ENCODE data around the gene ADAMTS10.

The ADAMTS10 gene

GRCh38 chr19:8612807-8613171, 2.3 kb upstream of the ADAMTS10 start:
- no CpG with 5 or more reads among the region's 5 CpGs for WGBS, 2 donors (ENCODE audit: extremely low coverage in 2 of 2, insufficient read length in 2 of 2, insufficient replicate concordance in 1 of 2)

GRCh38 chr19:8611877-8612806, 1.6 kb upstream of the ADAMTS10 start:
- Histone ChIP-seq H2BK12ac (ENCODE audit: low read length) (no peak overlapping the region), H2BK120ac (ENCODE audit: low read depth, low read length) (no peak overlapping the region)
- no peak for DNase-seq (ENCODE audit: low spot score)

More at GRCh38 chr19:8612807-8613171, 2.3 kb upstream of the ADAMTS10 start:
- no peaks in the 10 kb centered on the region for H3K36me3 ChIP-seq (replicated peaks in 1 of 2; ENCODE audit: control insufficient read depth in 2 of 2, insufficient read depth in 2 of 2, low read length in 2 of 2)
- H3K27me3 ChIP-seq (ENCODE audit: control insufficient read depth in 3 of 3, insufficient read depth in 3 of 3, low read depth in 1 of 3, low read length in 3 of 3) = peaks cover 0 to 2% (median 0%) of the 10 kb centered on the region in 3 experiments
- peaks cover 10 to 15% of the 10 kb centered on the region in 2 donors for H3K4me1 ChIP-seq (ENCODE audit: control insufficient read depth in 2 of 2, insufficient read depth in 1 of 2, low read depth in 1 of 2, low read length in 2 of 2)
- no peak overlapping the region for H3K23ac ChIP-seq (ENCODE audit: low read depth, low read length, poor library complexity)
- H2AFZ ChIP-seq (ENCODE audit: low read length) = no peak overlapping the region
- H2AK5ac ChIP-seq (ENCODE audit: low read depth, low read length) = no peak overlapping the region
- H2BK120ac ChIP-seq (ENCODE audit: low read depth, low read length) = no peak overlapping the region
- no peak overlapping the region for H4K8ac ChIP-seq (ENCODE audit: low read depth, low read length)
- no peak overlapping the region for H3K4me2 ChIP-seq (ENCODE audit: insufficient read depth, low read length, poor library complexity, severe bottlenecking)
- H3K14ac ChIP-seq (ENCODE audit: low read length) = no peak overlapping the region
- H4K91ac ChIP-seq (ENCODE audit: low read depth, low read length, poor library complexity) = no peak overlapping the region
- no peak overlapping the region for H3K4me3 ChIP-seq (ENCODE audit: low read length in 2 of 2)
- H3K79me1 ChIP-seq (ENCODE audit: low read depth, low read length) = peaks cover 2% of the 10 kb centered on the region
- no peak for DNase-seq (ENCODE audit: low spot score)
- no peak overlapping the region for H2BK15ac ChIP-seq (ENCODE audit: low read length)
- H3K9ac ChIP-seq (ENCODE audit: low read depth, low read length, poor library complexity) = no peak overlapping the region
- H2BK12ac ChIP-seq (ENCODE audit: low read length) = no peak overlapping the region
- H3K9me3 ChIP-seq (replicated peaks in 1 of 2; ENCODE audit: control insufficient read depth in 2 of 2, insufficient read depth in 1 of 2, low read depth in 1 of 2, low read length in 2 of 2) = no peaks in the 10 kb centered on the region
- H3K4ac ChIP-seq (ENCODE audit: low read length) = no peak overlapping the region
- H3K27ac ChIP-seq (replicated peaks; ENCODE audit: low read length) = no peak overlapping the region
- H3K18ac ChIP-seq (ENCODE audit: low read length) = no peak overlapping the region
- no peak overlapping the region for H2BK5ac ChIP-seq (ENCODE audit: low read length)

GRCh38 chr19:8611391-8611876, 919 bp upstream of the ADAMTS10 start:
- Histone ChIP-seq H3K4me3 (ENCODE audit: low read length in 2 of 2) (no peak overlapping the region), H3K27me3 (ENCODE audit: control insufficient read depth in 3 of 3, insufficient read depth in 3 of 3, low read depth in 1 of 3, low read length in 3 of 3) (no peaks in the 10 kb centered on the region), H2BK5ac (ENCODE audit: low read length) (no peak overlapping the region), H2BK15ac (ENCODE audit: low read length) (no peak overlapping the region), H2AFZ (ENCODE audit: low read length) (no peak overlapping the region), H3K14ac (ENCODE audit: low read length) (no peak overlapping the region), H3K4me2 (ENCODE audit: insufficient read depth, low read length, poor library complexity, severe bottlenecking) (no peak overlapping the region), H3K9me3 (replicated peaks in 1 of 2; ENCODE audit: control insufficient read depth in 2 of 2, insufficient read depth in 1 of 2, low read depth in 1 of 2, low read length in 2 of 2) (no peaks in the 10 kb centered on the region), H2AK5ac (ENCODE audit: low read depth, low read length) (peak overlapping the region; percentile 31), H3K18ac (ENCODE audit: low read length) (no peak overlapping the region), H3K27ac (replicated peaks; ENCODE audit: low read length) (no peak overlapping the region), H2BK12ac (ENCODE audit: low read length) (no peak overlapping the region), H4K8ac (ENCODE audit: low read depth, low read length) (no peak overlapping the region), H3K9ac (ENCODE audit: low read depth, low read length, poor library complexity) (no peak overlapping the region), H3K4ac (ENCODE audit: low read length) (no peak overlapping the region), H2BK120ac (ENCODE audit: low read depth, low read length) (no peak overlapping the region), H4K91ac (ENCODE audit: low read depth, low read length, poor library complexity) (no peak overlapping the region), H3K4me1 (ENCODE audit: control insufficient read depth in 2 of 2, insufficient read depth in 1 of 2, low read depth in 1 of 2, low read length in 2 of 2) (peaks cover 10 to 15% of the 10 kb centered on the region in 2 donors), H3K36me3 (replicated peaks in 1 of 2; ENCODE audit: control insufficient read depth in 2 of 2, insufficient read depth in 2 of 2, low read length in 2 of 2) (no peaks in the 10 kb centered on the region), H3K79me1 (ENCODE audit: low read depth, low read length) (peaks cover 2% of the 10 kb centered on the region), H3K23ac (ENCODE audit: low read depth, low read length, poor library complexity) (no peak overlapping the region)
- no CpG with 5 or more reads among the region's 18 CpGs for WGBS, 2 donors (ENCODE audit: extremely low coverage in 2 of 2, insufficient read length in 2 of 2, insufficient replicate concordance in 1 of 2)
- no peak for DNase-seq (ENCODE audit: low spot score)

More at GRCh38 chr19:8611877-8612806, 1.6 kb upstream of the ADAMTS10 start:
- Histone ChIP-seq H3K4me3 (ENCODE audit: low read length in 2 of 2) (no peak overlapping the region), H2AFZ (ENCODE audit: low read length) (no peak overlapping the region), H4K91ac (ENCODE audit: low read depth, low read length, poor library complexity) (no peak overlapping the region), H2BK5ac (ENCODE audit: low read length) (no peak overlapping the region), H3K4me1 (ENCODE audit: control insufficient read depth in 2 of 2, insufficient read depth in 1 of 2, low read depth in 1 of 2, low read length in 2 of 2) (peaks cover 10 to 15% of the 10 kb centered on the region in 2 donors), H3K18ac (ENCODE audit: low read length) (no peak overlapping the region), H3K27me3 (ENCODE audit: control insufficient read depth in 3 of 3, insufficient read depth in 3 of 3, low read depth in 1 of 3, low read length in 3 of 3) (no peaks in the 10 kb centered on the region), H4K8ac (ENCODE audit: low read depth, low read length) (no peak overlapping the region), H3K36me3 (replicated peaks in 1 of 2; ENCODE audit: control insufficient read depth in 2 of 2, insufficient read depth in 2 of 2, low read length in 2 of 2) (no peaks in the 10 kb centered on the region), H3K9me3 (replicated peaks in 1 of 2; ENCODE audit: control insufficient read depth in 2 of 2, insufficient read depth in 1 of 2, low read depth in 1 of 2, low read length in 2 of 2) (no peaks in the 10 kb centered on the region), H3K79me1 (ENCODE audit: low read depth, low read length) (peaks cover 2% of the 10 kb centered on the region), H3K23ac (ENCODE audit: low read depth, low read length, poor library complexity) (no peak overlapping the region), H2BK15ac (ENCODE audit: low read length) (no peak overlapping the region), H3K4ac (ENCODE audit: low read length) (no peak overlapping the region), H3K9ac (ENCODE audit: low read depth, low read length, poor library complexity) (no peak overlapping the region), H3K14ac (ENCODE audit: low read length) (no peak overlapping the region), H3K4me2 (ENCODE audit: insufficient read depth, low read length, poor library complexity, severe bottlenecking) (no peak overlapping the region), H2AK5ac (ENCODE audit: low read depth, low read length) (peak overlapping the region; percentile 31), H3K27ac (replicated peaks; ENCODE audit: low read length) (no peak overlapping the region)
- no CpG with 5 or more reads among the region's 12 CpGs for WGBS, 2 donors (ENCODE audit: extremely low coverage in 2 of 2, insufficient read length in 2 of 2, insufficient replicate concordance in 1 of 2)

GRCh38 chr19:8610936-8611300, 403 bp upstream of the ADAMTS10 start:
- no peak overlapping the region for H3K14ac ChIP-seq (ENCODE audit: low read length)
- H3K23ac ChIP-seq (ENCODE audit: low read depth, low read length, poor library complexity) = no peak overlapping the region
- no peak overlapping the region for H2BK5ac ChIP-seq (ENCODE audit: low read length)
- H3K36me3 ChIP-seq (replicated peaks in 1 of 2; ENCODE audit: control insufficient read depth in 2 of 2, insufficient read depth in 2 of 2, low read length in 2 of 2) = no peaks in the 10 kb centered on the region
- no peak overlapping the region for H2BK15ac ChIP-seq (ENCODE audit: low read length)
- H3K4ac ChIP-seq (ENCODE audit: low read length) = no peak overlapping the region
- H3K79me1 ChIP-seq (ENCODE audit: low read depth, low read length) = peaks cover 2% of the 10 kb centered on the region
- H2BK12ac ChIP-seq (ENCODE audit: low read length) = no peak overlapping the region
- H4K8ac ChIP-seq (ENCODE audit: low read depth, low read length) = no peak overlapping the region
- H3K4me1 ChIP-seq (ENCODE audit: control insufficient read depth in 2 of 2, insufficient read depth in 1 of 2, low read depth in 1 of 2, low read length in 2 of 2) = peaks cover 10 to 15% of the 10 kb centered on the region in 2 donors
- H4K91ac ChIP-seq (ENCODE audit: low read depth, low read length, poor library complexity) = no peak overlapping the region
- H2AFZ ChIP-seq (ENCODE audit: low read length) = peak overlapping the region; percentile 92
- no peaks in the 10 kb centered on the region for H3K27me3 ChIP-seq (ENCODE audit: control insufficient read depth in 3 of 3, insufficient read depth in 3 of 3, low read depth in 1 of 3, low read length in 3 of 3)
- H2BK120ac ChIP-seq (ENCODE audit: low read depth, low read length) = peak overlapping the region; percentile 81
- H3K9ac ChIP-seq (ENCODE audit: low read depth, low read length, poor library complexity) = no peak overlapping the region
- DNase-seq (ENCODE audit: low spot score) = no peak
- no peaks in the 10 kb centered on the region for H3K9me3 ChIP-seq (replicated peaks in 1 of 2; ENCODE audit: control insufficient read depth in 2 of 2, insufficient read depth in 1 of 2, low read depth in 1 of 2, low read length in 2 of 2)
- peak overlapping the region in 1 of 2 donors; percentile 89 for H3K4me3 ChIP-seq (ENCODE audit: low read length in 2 of 2)
- no peak overlapping the region for H3K18ac ChIP-seq (ENCODE audit: low read length)
- WGBS, 2 donors (ENCODE audit: extremely low coverage in 2 of 2, insufficient read length in 2 of 2, insufficient replicate concordance in 1 of 2) = 100% methylated on average over 1 of the region's 9 CpGs; no CpG with 5 or more reads in 1 of the 2 donors
- no peak overlapping the region for H3K4me2 ChIP-seq (ENCODE audit: insufficient read depth, low read length, poor library complexity, severe bottlenecking)
- H3K27ac ChIP-seq (replicated peaks; ENCODE audit: low read length) = no peak overlapping the region
- no peak overlapping the region for H2AK5ac ChIP-seq (ENCODE audit: low read depth, low read length)

Measured in neuronal stem cell (in vitro differentiated cells).